Measurements from ENCODE around the gene PTGIS. TPM values are rescaled to one million over a fixed set of nuclear protein-coding genes. Genes with fewer than 3 reads are reported as not detected.

Gene PTGIS
- total RNA-seq, 1 experiment from 2014 or later = 20.0 TPM

- H3K79me2 ChIP-seq (ENCODE audit: insufficient read depth, low read length) = no peaks in the 10 kb centered on the region
- no peaks in the 10 kb centered on the region for H3K4me1 ChIP-seq (ENCODE audit: insufficient read depth, low read length)
- H2AFZ ChIP-seq (ENCODE audit: low read length) = no peak overlapping the region
- peaks cover 7% of the 10 kb centered on the region for H3K23me2 ChIP-seq (ENCODE audit: insufficient read length, low read depth, low read length, poor library complexity, severe bottlenecking)
- Mint-ChIP-seq H3K4me1 (peaks cover 6 to 8% of the 10 kb centered on the region in 2 experiments), H3K9me3 (no peaks in the 10 kb centered on the region; a peak in 1 of 5 replicates), H3K27me3 (ENCODE audit: low read depth) (peaks cover 12% of the 10 kb centered on the region), H3K36me3 (ENCODE audit: insufficient read depth in 1 of 3, low read depth in 3 of 3) (no peaks in the 10 kb centered on the region), H3K4me3 (peak overlapping the region; percentile 59 to 75), H3K27ac (no peak overlapping the region)
- no peak overlapping the region for H2BK120ac ChIP-seq (ENCODE audit: low read depth, low read length, poor library complexity, severe bottlenecking)
- H2AK5ac ChIP-seq (ENCODE audit: insufficient read length, low read length) = no peak overlapping the region
- no peak overlapping the region for H3K23ac ChIP-seq (ENCODE audit: insufficient read length, low read depth, low read length)
- no peak overlapping the region for H3K14ac ChIP-seq (ENCODE audit: insufficient read depth, low read length)
- no peak overlapping the region for H2BK12ac ChIP-seq (ENCODE audit: insufficient read length, low read depth, low read length)
- H2BK15ac ChIP-seq (ENCODE audit: low read depth, low read length) = no peak overlapping the region
- H3T11ph ChIP-seq (ENCODE audit: low read length) = no peak overlapping the region
- no peak overlapping the region for H2BK20ac ChIP-seq (ENCODE audit: low read depth, low read length, poor library complexity, severe bottlenecking)
- H4K5ac ChIP-seq (ENCODE audit: insufficient read length, low read depth, low read length) = no peak overlapping the region
- H3K18ac ChIP-seq (ENCODE audit: insufficient read length, low read depth, low read length) = no peak overlapping the region
- H4K91ac ChIP-seq (ENCODE audit: insufficient read length, low read depth, low read length) = no peak overlapping the region
- H4K8ac ChIP-seq (replicated peaks; ENCODE audit: insufficient read length, low read depth, low read length) = no peak overlapping the region
- no peak overlapping the region for H3K27ac ChIP-seq (ENCODE audit: insufficient read length, low read depth, low read length)
- H3K4ac ChIP-seq (ENCODE audit: low read depth, low read length) = no peak overlapping the region
- H3K79me1 ChIP-seq (ENCODE audit: insufficient read depth, low read depth, low read length, poor library complexity, severe bottlenecking) = no peaks in the 10 kb centered on the region
- no peaks in the 10 kb centered on the region for H3K27me3 ChIP-seq (ENCODE audit: insufficient read depth, low read length)
- no peak overlapping the region for H2BK5ac ChIP-seq (ENCODE audit: insufficient read length, low read length)
- no peaks in the 10 kb centered on the region for H4K20me1 ChIP-seq (ENCODE audit: control insufficient read depth, insufficient read depth, insufficient read length)
- H3K4me2 ChIP-seq (ENCODE audit: insufficient read depth, insufficient read length, low read length) = peak overlapping the region; percentile 43
- no peak overlapping the region for H3K56ac ChIP-seq (ENCODE audit: insufficient read length, low read depth, low read length)
- TF ChIP-seq CTCF (conservative IDR thresholded peaks at IDR 0.05) = peak; percentile 97
- DNase-seq = peak; percentile 95
- H3K9ac ChIP-seq (ENCODE audit: extremely low read depth, insufficient read length, low read length) = no peak overlapping the region
- no CpG with 5 or more reads among the region's 48 CpGs for WGBS (ENCODE audit: extremely low coverage, insufficient read length, low lambda C conversion rate)
- H3K9me3 ChIP-seq (ENCODE audit: control insufficient read depth, low read depth, low read length) = no peaks in the 10 kb centered on the region
These were observed 43.0 kb upstream of the PTGIS start for GRCh38 chr20:49610691-49611538.

All from H9 (cell line).